ENCODE measurements around the gene NTN1. TPM values are rescaled to one million over a fixed set of nuclear protein-coding genes. Genes with fewer than 3 reads are reported as not detected.

Gene NTN1
- total RNA-seq, 3 donors from 2014 or later = 2.2 to 3.7 (median 3.3) TPM

GRCh38 chr17:9142772-9143494, 121.6 kb downstream of the NTN1 start:
- H3K36me3 ChIP-seq = no peaks in the 10 kb centered on the region
- H3K27ac ChIP-seq = no peak overlapping the region
- H3K9me3 ChIP-seq = no peaks in the 10 kb centered on the region
- intact Hi-C loops (cut with DNase I; ENCODE audit: low total_unique reads) = no loop called here
- no peak for DNase-seq (ENCODE audit: low spot score in 2 of 2)
- H3K4me3 ChIP-seq = no peak overlapping the region
- no peaks in the 10 kb centered on the region for H3K27me3 ChIP-seq
- H3K4me1 ChIP-seq = no peaks in the 10 kb centered on the region
- no peak for TF ChIP-seq CTCF (IDR thresholded peaks at IDR 0.05)
- no peak for TF ChIP-seq POLR2A (IDR thresholded peaks at IDR 0.05)
- TF ChIP-seq POLR2AphosphoS5 (IDR thresholded peaks at IDR 0.05) = no peak

- intact Hi-C loops (cut with DNase I; ENCODE audit: low total_unique reads) = no loop called here
- no peak overlapping the region for H3K27ac ChIP-seq
- no peaks in the 10 kb centered on the region for H3K27me3 ChIP-seq
- H3K9me3 ChIP-seq = no peaks in the 10 kb centered on the region
- no peaks in the 10 kb centered on the region for H3K4me1 ChIP-seq
- DNase-seq (ENCODE audit: low spot score in 2 of 2) = no peak
- H3K4me3 ChIP-seq = no peak overlapping the region
- no peaks in the 10 kb centered on the region for H3K36me3 ChIP-seq
- no peak for TF ChIP-seq CTCF (IDR thresholded peaks at IDR 0.05)
- no peak for TF ChIP-seq POLR2AphosphoS5 (IDR thresholded peaks at IDR 0.05)
- TF ChIP-seq POLR2A (IDR thresholded peaks at IDR 0.05) = no peak
These were observed 123.4 kb downstream of the NTN1 start for GRCh38 chr17:9144502-9145249.

GRCh38 chr17:9146064-9146463, 124.8 kb downstream of the NTN1 start:
- Histone ChIP-seq H3K4me1 (no peaks in the 10 kb centered on the region), H3K27ac (no peak overlapping the region), H3K9me3 (no peaks in the 10 kb centered on the region), H3K4me3 (no peak overlapping the region), H3K36me3 (no peaks in the 10 kb centered on the region), H3K27me3 (no peaks in the 10 kb centered on the region)
- intact Hi-C loops (cut with DNase I; ENCODE audit: low total_unique reads) = no loop called here
- TF ChIP-seq CTCF (IDR thresholded peaks at IDR 0.05) = no peak
- TF ChIP-seq POLR2AphosphoS5 (IDR thresholded peaks at IDR 0.05) = no peak
- no peak for TF ChIP-seq POLR2A (IDR thresholded peaks at IDR 0.05)
- DNase-seq (ENCODE audit: low spot score in 2 of 2) = no peak

DNA sequence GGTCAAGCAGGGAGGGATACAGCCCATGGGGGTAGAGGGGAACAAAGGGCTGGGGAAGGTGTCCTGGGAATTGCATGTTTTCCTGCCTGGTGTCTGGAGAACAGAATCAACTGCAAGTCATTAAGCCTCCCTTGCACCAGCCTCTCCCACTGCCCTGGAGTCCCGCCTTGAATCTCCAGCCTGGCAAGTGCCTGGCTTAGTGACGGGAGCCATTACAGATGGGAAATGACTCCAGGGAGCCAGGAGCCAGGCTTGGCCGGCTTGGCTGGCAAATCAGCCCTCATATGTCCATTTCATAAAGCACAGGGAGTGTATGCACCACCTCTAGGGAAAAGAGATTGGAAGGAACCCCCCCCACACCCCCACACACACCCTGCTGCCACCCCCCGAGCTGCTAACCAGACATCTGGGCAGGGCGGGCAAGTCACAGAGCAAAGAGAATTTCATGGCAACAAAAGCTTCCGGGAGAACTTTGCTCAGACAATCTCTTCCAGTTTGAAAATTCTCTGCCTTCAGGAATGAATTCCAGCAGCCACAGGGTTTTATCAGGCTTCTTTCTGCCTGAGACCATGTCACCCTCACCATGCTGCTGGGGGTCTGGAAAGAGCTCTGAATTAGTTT, 127.7 kb downstream of the NTN1 start:
- no peak overlapping the region for H3K27ac ChIP-seq
- no peak overlapping the region for H3K4me3 ChIP-seq
- no peak for DNase-seq (ENCODE audit: low spot score in 2 of 2)
- intact Hi-C loops (cut with DNase I; ENCODE audit: low total_unique reads) = no loop called here
- TF ChIP-seq CTCF (IDR thresholded peaks at IDR 0.05) = no peak
- TF ChIP-seq POLR2AphosphoS5 (IDR thresholded peaks at IDR 0.05) = no peak
- TF ChIP-seq POLR2A (IDR thresholded peaks at IDR 0.05) = no peak
- no peaks in the 10 kb centered on the region for H3K4me1 ChIP-seq
- H3K9me3 ChIP-seq = no peaks in the 10 kb centered on the region
- H3K36me3 ChIP-seq = no peaks in the 10 kb centered on the region
- H3K27me3 ChIP-seq = no peaks in the 10 kb centered on the region

Measured in breast epithelium (tissue), 4 donors.